SJCRH30 (cell line): ENCODE measurements around the gene BTBD2. TPM values are rescaled to one million over a fixed set of nuclear protein-coding genes. Genes with fewer than 3 reads are reported as not detected.
"Not testable (repeated sequence)": the region's sequence is repeated elsewhere in the genome, so short reads cannot be mapped to it uniquely, and the experiment has no call there.

Experiments used
- DNase-seq, 2 experiments: peaks; one replicate each; pipeline ENCODE4 v3.0.0-alpha.2; 2015 to 2020
- H3K27ac ChIP-seq: fragments of 250-450 bp; sonication (Bioruptor Pico); 2 replicates; pipeline ENCODE4 v1.5.1; 2020; ENCODE audit warnings: mild to moderate bottlenecking, moderate library complexity
- H3K27me3 ChIP-seq: fragments of 250-450 bp; sonication (Bioruptor Pico); 2 replicates; pipeline ENCODE4 v1.5.1; 2020; ENCODE audit warnings: mild to moderate bottlenecking, moderate library complexity
- H3K36me3 ChIP-seq: fragments of 250-450 bp; sonication (Bioruptor Pico); 2 replicates; pipeline ENCODE4 v1.5.1; 2020; ENCODE audit warnings: mild to moderate bottlenecking, moderate library complexity
- H3K4me1 ChIP-seq: fragments of 250-450 bp; sonication (Bioruptor Pico); 2 replicates; pipeline ENCODE4 v1.5.1; 2020; ENCODE audit warnings: mild to moderate bottlenecking, moderate library complexity
- H3K4me3 ChIP-seq: fragments of 250-450 bp; sonication (Bioruptor Pico); 2 replicates; pipeline ENCODE4 v1.5.1; 2020; ENCODE audit warnings: mild to moderate bottlenecking, moderate library complexity
- H3K9me3 ChIP-seq: fragments of 250-450 bp; sonication (Bioruptor Pico); replicated peaks from 2 replicates; pipeline ENCODE4 v1.5.1; 2020; ENCODE audit warnings: mild to moderate bottlenecking, moderate library complexity
- total RNA-seq: library from RNA; depleted of rRNA; stranded (reverse); fragments of >200 nt; shearing (Covaris generic); gene quantifications from 2 replicates; pipeline ENCODE4 v1.2.3, GENCODE V29; 2014

The BTBD2 gene
- total RNA-seq, 1 experiment from 2014 or later, result 16.2 TPM

- 0 out of 2 replicates have a peak, but pooled peaks cover 2% of the 10 kb centered on the region for H3K9me3 ChIP-seq
- no peaks in the 10 kb centered on the region for H3K36me3 ChIP-seq
- H3K27ac ChIP-seq, result no peak overlapping the region
- no peaks in the 10 kb centered on the region for H3K27me3 ChIP-seq
- H3K4me3 ChIP-seq, result no peak overlapping the region
- H3K4me1 ChIP-seq, result no peaks in the 10 kb centered on the region
- no peak for DNase-seq
Measured at GRCh38 chr19:1992759-1993260, 22.7 kb downstream of the BTBD2 start.

GRCh38 chr19:1991018-1991913 is 24.2 kb downstream of the BTBD2 start:
- Histone ChIP-seq H3K27me3 (no peaks in the 10 kb centered on the region), H3K27ac (no peak overlapping the region), H3K4me1 (no peaks in the 10 kb centered on the region), H3K9me3 (0 out of 2 replicates have a peak, but pooled peaks cover 2% of the 10 kb centered on the region), H3K36me3 (peaks cover 1% of the 10 kb centered on the region; the same call in 1 of the 2 replicates), H3K4me3 (no peak overlapping the region)
- no peak for DNase-seq

GRCh38 chr19:1990230-1991017 is 25.1 kb downstream of the BTBD2 start:
- no peak overlapping the region for H3K4me3 ChIP-seq
- DNase-seq, result no peak
- peaks cover 3% of the 10 kb centered on the region; the same call in 1 of the 2 replicates for H3K36me3 ChIP-seq
- H3K9me3 ChIP-seq, result no peaks in the 10 kb centered on the region
- H3K27ac ChIP-seq, result no peak overlapping the region
- H3K4me1 ChIP-seq, result no peaks in the 10 kb centered on the region
- no peaks in the 10 kb centered on the region for H3K27me3 ChIP-seq

- H3K36me3 ChIP-seq, result peaks cover 8% of the 10 kb centered on the region; the same call in 1 of the 2 replicates
- H3K4me3 ChIP-seq, result no peak overlapping the region
- no peaks in the 10 kb centered on the region for H3K4me1 ChIP-seq
- DNase-seq, result no peak
- no peaks in the 10 kb centered on the region for H3K9me3 ChIP-seq
- no peak overlapping the region for H3K27ac ChIP-seq
- no peaks in the 10 kb centered on the region for H3K27me3 ChIP-seq
Measured at GRCh38 chr19:1989513-1990229, 25.8 kb downstream of the BTBD2 start.

GRCh38 chr19:1988464-1988863 is 27.1 kb downstream of the BTBD2 start:
- H3K27ac ChIP-seq, H3K4me1 ChIP-seq, H3K9me3 ChIP-seq, DNase-seq, H3K4me3 ChIP-seq, H3K27me3 ChIP-seq: not testable (repeated sequence)
- H3K36me3 ChIP-seq, result peaks cover 14% of the 10 kb centered on the region; the same call in 1 of the 2 replicates

- H3K4me3 ChIP-seq, result no peak overlapping the region
- no peak for DNase-seq
Measured at GRCh38 chr19:1987197-1988187, 28.0 kb downstream of the BTBD2 start.

GRCh38 chr19:1986357-1987162 is 29.0 kb downstream of the BTBD2 start:
- Histone ChIP-seq H3K27ac (no peak overlapping the region), H3K4me3 (no peak overlapping the region), H3K27me3 (no peaks in the 10 kb centered on the region), H3K36me3 (peaks cover 20% of the 10 kb centered on the region), H3K4me1 (no peaks in the 10 kb centered on the region), H3K9me3 (no peaks in the 10 kb centered on the region)
- DNase-seq, result no peak

More at GRCh38 chr19:1987197-1988187, 28.0 kb downstream of the BTBD2 start:
- peaks cover 15% of the 10 kb centered on the region; the same call in 1 of the 2 replicates for H3K36me3 ChIP-seq
- H3K27ac ChIP-seq, result no peak overlapping the region
- no peaks in the 10 kb centered on the region for H3K4me1 ChIP-seq
- H3K9me3 ChIP-seq, result no peaks in the 10 kb centered on the region
- H3K27me3 ChIP-seq, result no peaks in the 10 kb centered on the region

GRCh38 chr19:1985588-1986356 is 29.7 kb downstream of the BTBD2 start:
- Histone ChIP-seq H3K27ac (no peak overlapping the region), H3K4me3 (no peak overlapping the region), H3K9me3 (no peaks in the 10 kb centered on the region), H3K36me3 (peaks cover 24% of the 10 kb centered on the region), H3K27me3 (no peaks in the 10 kb centered on the region), H3K4me1 (no peaks in the 10 kb centered on the region)
- peak in 1 of 2 experiments; percentile 16 for DNase-seq

GRCh38 chr19:1984357-1984756 is 31.2 kb downstream of the BTBD2 start:
- no peaks in the 10 kb centered on the region for H3K27me3 ChIP-seq
- no peak overlapping the region for H3K27ac ChIP-seq
- no peak for DNase-seq
- H3K4me1 ChIP-seq, result no peaks in the 10 kb centered on the region
- H3K4me3 ChIP-seq, result no peak overlapping the region
- no peaks in the 10 kb centered on the region for H3K9me3 ChIP-seq
- peaks cover 28% of the 10 kb centered on the region for H3K36me3 ChIP-seq

GRCh38 chr19:1981253-1981652 is 34.3 kb downstream of the BTBD2 start:
- H3K36me3 ChIP-seq, result peaks cover 32% of the 10 kb centered on the region
- H3K4me3 ChIP-seq, result no peak overlapping the region
- no peak for DNase-seq
- H3K4me1 ChIP-seq, result no peaks in the 10 kb centered on the region
- H3K9me3 ChIP-seq, result no peaks in the 10 kb centered on the region
- no peaks in the 10 kb centered on the region for H3K27me3 ChIP-seq
- no peak overlapping the region for H3K27ac ChIP-seq

- Histone ChIP-seq H3K9me3 (no peaks in the 10 kb centered on the region), H3K27me3 (no peaks in the 10 kb centered on the region), H3K27ac (no peak overlapping the region), H3K36me3 (peaks cover 32% of the 10 kb centered on the region), H3K4me1 (no peaks in the 10 kb centered on the region), H3K4me3 (no peak overlapping the region)
- DNase-seq, result no peak
Measured at GRCh38 chr19:1980809-1981181, 34.7 kb downstream of the BTBD2 start.

- H3K27me3 ChIP-seq, result no peaks in the 10 kb centered on the region
- no peaks in the 10 kb centered on the region for H3K9me3 ChIP-seq
- H3K36me3 ChIP-seq, result peaks cover 37% of the 10 kb centered on the region
- no peak overlapping the region for H3K27ac ChIP-seq
- no peak for DNase-seq
- no peak overlapping the region for H3K4me3 ChIP-seq
- H3K4me1 ChIP-seq, result no peaks in the 10 kb centered on the region
Measured at GRCh38 chr19:1980091-1980808, 35.3 kb downstream of the BTBD2 start.
